CD4-positive, alpha-beta T cell treated with Interleukin-12 subunit alpha and Interleukin-12 subunit beta, for 1 hour (primary cell): ENCODE data around the gene SUCO.
"Not testable (repeated sequence)": the region's sequence is repeated elsewhere in the genome, so short reads cannot be mapped to it uniquely, and the experiment has no call there.

Experiments used
- DNase-seq: peaks from one replicate; pipeline ENCODE4 v3.0.0-alpha.2; 2020

The SUCO gene

GRCh38 chr1:172613294-172613693 lies 80.3 kb downstream of the SUCO start:
- no peak for DNase-seq

- DNase-seq, result no peak
Observed at GRCh38 chr1:172616195-172616594, 83.2 kb downstream of the SUCO start.

- no peak for DNase-seq
Observed at GRCh38 chr1:172616636-172617035, 83.7 kb downstream of the SUCO start.

- not testable (repeated sequence) for DNase-seq
Observed at GRCh38 chr1:172620603-172621002, 87.7 kb downstream of the SUCO start.

GRCh38 chr1:172622541-172622940 lies 89.6 kb downstream of the SUCO start:
- DNase-seq, result no peak

GRCh38 chr1:172623748-172624147 lies 90.8 kb downstream of the SUCO start:
- DNase-seq, result no peak

GRCh38 chr1:172626845-172627244 lies 93.9 kb downstream of the SUCO start:
- DNase-seq, result no peak

GRCh38 chr1:172627702-172628101 lies 94.8 kb downstream of the SUCO start:
- peak; percentile 37 for DNase-seq

GRCh38 chr1:172628401-172628800 lies 95.5 kb downstream of the SUCO start:
- no peak for DNase-seq

- DNase-seq, result no peak
Observed at GRCh38 chr1:172629170-172629569, 96.2 kb downstream of the SUCO start.

- DNase-seq, result no peak
Observed at GRCh38 chr1:172629638-172630037, 96.7 kb downstream of the SUCO start.

- no peak for DNase-seq
Observed at GRCh38 chr1:172630056-172630818, 97.3 kb downstream of the SUCO start.

- DNase-seq, result no peak
Observed at GRCh38 chr1:172630868-172631267, 97.9 kb downstream of the SUCO start.

- no peak for DNase-seq
Observed at GRCh38 chr1:172637522-172637921, 104.6 kb downstream of the SUCO start.

- DNase-seq, result no peak
Observed at GRCh38 chr1:172638249-172638648, 105.3 kb downstream of the SUCO start.

- peak; percentile 63 for DNase-seq
Observed at GRCh38 chr1:172638885-172639831, 106.2 kb downstream of the SUCO start.

GRCh38 chr1:172640111-172640510 lies 107.2 kb downstream of the SUCO start:
- no peak for DNase-seq

GRCh38 chr1:172641492-172641891 lies 108.5 kb downstream of the SUCO start:
- no peak for DNase-seq

GRCh38 chr1:172642970-172643369 lies 110.0 kb downstream of the SUCO start:
- no peak for DNase-seq

GRCh38 chr1:172646653-172647052 lies 113.7 kb downstream of the SUCO start:
- DNase-seq, result no peak

GRCh38 chr1:172647110-172647564 lies 114.2 kb downstream of the SUCO start:
- DNase-seq, result peak; percentile 30

GRCh38 chr1:172647987-172648386 lies 115.0 kb downstream of the SUCO start:
- DNase-seq, result no peak

GRCh38 chr1:172650474-172651193 lies 117.7 kb downstream of the SUCO start:
- no peak for DNase-seq
